Activated B cell treated with CpG ODN at 0.5 μM for 24 hours (primary cell): ENCODE data around the gene ASTN2. TPM values are rescaled to one million over a fixed set of nuclear protein-coding genes. Genes with fewer than 3 reads are reported as not detected.

Experiments
- ATAC-seq: fragments of 200-7000 bp; cut with Tn5 transposase; one replicate; pipeline ENCODE4 v1.10.0; 2021; ENCODE audit warnings: low read depth, mild to moderate bottlenecking, moderate library complexity
- CTCF ChIA-PET: fragments of 350-600 bp; sonication (Branson Sonifier 250); formaldehyde crosslinking; loops from one replicate; lab custom pipeline; 2021; ENCODE audit warnings: antibody characterized with exemption; lab: Charles Lee
- POLR2A ChIA-PET: fragments of 350-600 bp; sonication (Branson Sonifier 250); formaldehyde crosslinking; loops from one replicate; lab custom pipeline; 2021; ENCODE audit warnings: antibody characterized with exemption; lab: Charles Lee
- DNase-seq: peaks from one replicate; pipeline ENCODE4 v3.0.0; 2022
- H3K27ac Mint-ChIP-seq: one replicate; pipeline ENCODE4 v1.8.0; 2020; ENCODE audit warnings: mixed read lengths
- H3K27me3 Mint-ChIP-seq: one replicate; pipeline ENCODE4 v1.8.0; 2021; ENCODE audit warnings: mixed read lengths
- H3K36me3 Mint-ChIP-seq: one replicate; pipeline ENCODE4 v1.8.0; 2021; ENCODE audit warnings: low read depth, mixed read lengths
- H3K4me1 Mint-ChIP-seq: one replicate; pipeline ENCODE4 v1.8.0; 2021; ENCODE audit warnings: mixed read lengths
- H3K4me3 Mint-ChIP-seq: one replicate; pipeline ENCODE4 v1.8.0; 2020; ENCODE audit warnings: mild to moderate bottlenecking, mixed read lengths
- H3K9me3 Mint-ChIP-seq: one replicate; pipeline ENCODE4 v1.8.0; 2020; ENCODE audit warnings: mixed read lengths
- intact Hi-C: fragments of 100-400 bp; cut with micrococcal nuclease; formaldehyde crosslinking; loops from one replicate; pipeline ENCODE4 v1.15.1; 2024
- total RNA-seq: library from RNA; stranded (reverse); gene quantifications from 2 replicates; pipeline ENCODE4 v1.2.3, GENCODE V29; 2022
- TF ChIP-seq, protein P1 (sequence below): fragments of 200-600 bp; IDR thresholded peaks from one replicate; pipeline ENCODE4 v1.8.0; 2022; ENCODE audit warnings: antibody characterized with exemption, mild to moderate bottlenecking

Gene ASTN2
- total RNA-seq, 1 donor from 2014 or later, result 2.3 TPM

GRCh38 chr9:116555556-116556155 is 859.2 kb downstream of the ASTN2 start:
- ChIA-PET CTCF (no interaction called here), POLR2A (no interaction called here)
- Mint-ChIP-seq H3K27me3 (no peaks in the 10 kb centered on the region), H3K27ac (no peak overlapping the region), H3K4me3 (no peak overlapping the region), H3K36me3 (no peaks in the 10 kb centered on the region), H3K9me3 (no peaks in the 10 kb centered on the region), H3K4me1 (no peaks in the 10 kb centered on the region)
- TF ChIP-seq, protein P1, sequence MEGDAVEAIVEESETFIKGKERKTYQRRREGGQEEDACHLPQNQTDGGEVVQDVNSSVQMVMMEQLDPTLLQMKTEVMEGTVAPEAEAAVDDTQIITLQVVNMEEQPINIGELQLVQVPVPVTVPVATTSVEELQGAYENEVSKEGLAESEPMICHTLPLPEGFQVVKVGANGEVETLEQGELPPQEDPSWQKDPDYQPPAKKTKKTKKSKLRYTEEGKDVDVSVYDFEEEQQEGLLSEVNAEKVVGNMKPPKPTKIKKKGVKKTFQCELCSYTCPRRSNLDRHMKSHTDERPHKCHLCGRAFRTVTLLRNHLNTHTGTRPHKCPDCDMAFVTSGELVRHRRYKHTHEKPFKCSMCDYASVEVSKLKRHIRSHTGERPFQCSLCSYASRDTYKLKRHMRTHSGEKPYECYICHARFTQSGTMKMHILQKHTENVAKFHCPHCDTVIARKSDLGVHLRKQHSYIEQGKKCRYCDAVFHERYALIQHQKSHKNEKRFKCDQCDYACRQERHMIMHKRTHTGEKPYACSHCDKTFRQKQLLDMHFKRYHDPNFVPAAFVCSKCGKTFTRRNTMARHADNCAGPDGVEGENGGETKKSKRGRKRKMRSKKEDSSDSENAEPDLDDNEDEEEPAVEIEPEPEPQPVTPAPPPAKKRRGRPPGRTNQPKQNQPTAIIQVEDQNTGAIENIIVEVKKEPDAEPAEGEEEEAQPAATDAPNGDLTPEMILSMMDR, result no peak
- intact Hi-C loops, result no loop called here
- DNase-seq (no peak), ATAC-seq (no peak)

DNA sequence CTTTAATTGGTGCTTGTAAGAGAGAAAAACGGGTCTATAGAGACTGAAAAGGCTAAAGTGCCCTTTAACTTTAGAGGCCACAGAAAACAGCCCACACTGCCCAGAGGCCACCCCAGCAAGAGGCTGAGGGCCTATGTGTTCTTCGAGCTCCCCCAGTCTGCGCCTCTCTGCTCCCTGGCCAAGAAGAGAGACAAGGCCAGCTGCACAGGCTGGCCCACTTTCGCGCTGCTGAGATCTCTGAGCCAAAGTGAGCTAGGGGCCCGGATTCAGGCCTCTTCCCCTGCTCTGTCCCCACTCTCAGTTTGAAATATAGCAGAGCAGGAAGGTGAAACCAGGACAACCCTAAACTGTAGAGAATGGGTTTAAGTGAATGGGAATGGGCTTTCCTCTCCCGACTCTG is 859.7 kb downstream of the ASTN2 start:
- Mint-ChIP-seq H3K4me1 (no peaks in the 10 kb centered on the region), H3K36me3 (no peaks in the 10 kb centered on the region), H3K4me3 (no peak overlapping the region), H3K27me3 (no peaks in the 10 kb centered on the region), H3K27ac (no peak overlapping the region), H3K9me3 (no peaks in the 10 kb centered on the region)
- DNase-seq (no peak), ATAC-seq (no peak)
- intact Hi-C loops, result no loop called here
- CTCF ChIA-PET, result no interaction called here
- TF ChIP-seq, protein P1, result no peak
- POLR2A ChIA-PET, result no interaction called here

DNA sequence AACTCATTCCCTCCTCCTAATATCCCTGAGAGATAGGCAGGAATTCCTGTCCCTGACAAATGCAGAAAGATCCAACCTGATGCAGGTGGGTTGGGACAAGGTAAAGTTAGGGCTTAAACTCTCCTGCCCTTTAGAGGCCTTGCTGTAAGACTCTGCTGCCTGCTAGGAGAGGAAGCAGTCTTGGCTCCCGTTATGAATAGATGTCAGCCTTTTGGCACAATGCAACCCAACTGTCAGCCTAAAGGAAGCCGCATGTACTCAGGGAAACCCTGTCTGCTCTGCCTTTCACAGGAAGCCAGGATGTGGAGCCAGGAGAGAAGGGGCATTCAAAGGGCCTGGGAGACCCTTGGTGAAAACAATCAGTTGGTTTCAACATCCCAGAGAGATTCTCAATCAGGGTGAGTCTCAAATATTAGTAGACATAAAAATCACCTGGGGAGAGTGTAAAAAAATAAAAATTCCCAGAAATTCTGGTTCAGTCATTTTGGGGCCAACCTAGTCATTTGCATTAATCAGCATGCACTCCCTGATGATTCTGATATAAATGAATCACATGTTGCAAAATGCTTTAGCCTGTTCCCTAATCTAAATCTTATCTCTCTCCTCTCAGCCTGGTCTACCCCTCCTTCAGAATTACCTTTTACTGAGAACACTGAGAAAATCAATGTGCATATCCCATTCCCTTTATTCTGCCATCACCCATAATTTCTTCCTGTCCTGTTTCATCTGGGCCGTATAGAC is 864.0 kb downstream of the ASTN2 start:
- TF ChIP-seq, protein P1, result no peak
- Mint-ChIP-seq H3K27me3 (no peaks in the 10 kb centered on the region), H3K27ac (no peak overlapping the region), H3K4me1 (no peaks in the 10 kb centered on the region), H3K4me3 (no peak overlapping the region), H3K9me3 (no peaks in the 10 kb centered on the region), H3K36me3 (no peaks in the 10 kb centered on the region)
- intact Hi-C loops, result no loop called here
- POLR2A ChIA-PET, result no interaction called here
- CTCF ChIA-PET, result no interaction called here
- ATAC-seq, result no peak
- no peak for DNase-seq

DNA sequence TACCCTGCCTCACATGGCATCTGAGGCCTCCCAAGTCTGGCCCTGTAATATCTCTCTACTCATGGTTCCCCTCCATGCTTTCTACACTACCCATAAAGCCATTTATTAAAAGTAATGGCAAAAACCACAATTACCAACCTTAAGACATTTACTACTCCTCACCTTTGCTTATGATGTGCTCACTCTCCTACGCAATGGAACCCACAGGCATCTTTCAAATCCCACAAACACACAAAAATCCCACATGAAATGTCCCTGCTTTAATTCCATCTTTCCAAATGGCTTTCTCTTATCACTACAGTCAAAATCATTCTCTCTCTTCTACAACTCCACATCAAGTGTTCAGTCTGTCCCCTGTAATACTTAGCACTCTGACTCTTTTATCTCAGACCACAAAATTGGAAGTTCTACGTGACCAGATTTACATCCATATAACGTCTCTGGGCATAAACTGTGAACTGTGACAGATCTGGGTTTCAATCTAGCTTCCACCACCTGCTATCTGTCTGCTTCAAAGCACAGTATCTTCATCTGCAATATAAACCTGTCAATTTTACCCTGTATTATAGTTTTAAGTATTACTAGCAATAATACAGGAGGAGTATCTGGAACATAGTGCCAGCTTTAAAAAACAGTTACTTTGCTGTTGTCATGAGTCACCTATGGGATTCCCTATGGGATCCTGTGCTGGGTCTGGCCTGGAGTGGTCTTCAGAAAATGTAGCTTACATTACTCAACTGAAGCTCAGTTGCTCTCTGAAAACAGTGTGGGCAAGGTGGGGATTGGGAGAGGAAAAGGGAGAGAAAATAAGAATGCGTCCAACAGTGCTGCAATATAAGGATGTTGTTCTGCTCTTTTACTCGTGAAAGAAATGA is 864.8 kb downstream of the ASTN2 start:
- ChIA-PET POLR2A (no interaction called here), CTCF (no interaction called here)
- Mint-ChIP-seq H3K27ac (no peak overlapping the region), H3K4me3 (no peak overlapping the region), H3K36me3 (no peaks in the 10 kb centered on the region), H3K27me3 (no peaks in the 10 kb centered on the region), H3K9me3 (no peaks in the 10 kb centered on the region), H3K4me1 (no peaks in the 10 kb centered on the region)
- TF ChIP-seq, protein P1, result no peak
- intact Hi-C loops, result no loop called here
- ATAC-seq (no peak), DNase-seq (no peak)
